Measurements from ENCODE around the gene SMURF1.

Gene SMURF1

GRCh38 chr7:99029466-99030435 is 114.2 kb downstream of the SMURF1 start:
- DNase-seq (ENCODE audit: low read depth in 2 of 2): no peak

GRCh38 chr7:99028261-99028973 is 115.5 kb downstream of the SMURF1 start:
- DNase-seq (ENCODE audit: low read depth in 2 of 2): no peak

- DNase-seq (ENCODE audit: low read depth in 2 of 2): no peak
Observed at GRCh38 chr7:99027841-99028240, 116.1 kb downstream of the SMURF1 start.

- DNase-seq (ENCODE audit: low read depth in 2 of 2): no peak
Observed at GRCh38 chr7:99027241-99027640, 116.7 kb downstream of the SMURF1 start.

- DNase-seq (ENCODE audit: low read depth in 2 of 2): peak; percentile 52 to 53
Observed at GRCh38 chr7:99024066-99024465, 119.8 kb downstream of the SMURF1 start.

GRCh38 chr7:99021941-99022560 is 121.9 kb downstream of the SMURF1 start:
- no peak for DNase-seq (ENCODE audit: low read depth in 2 of 2)

GRCh38 chr7:99020413-99020715 is 123.5 kb downstream of the SMURF1 start:
- DNase-seq (ENCODE audit: low read depth in 2 of 2): no peak

GRCh38 chr7:99019523-99020412 is 124.1 kb downstream of the SMURF1 start:
- no peak for DNase-seq (ENCODE audit: low read depth in 2 of 2)

- DNase-seq (ENCODE audit: low read depth in 2 of 2): no peak
Observed at GRCh38 chr7:99016196-99016595, 127.7 kb downstream of the SMURF1 start.

GRCh38 chr7:99014113-99014985 is 129.6 kb downstream of the SMURF1 start:
- no peak for DNase-seq (ENCODE audit: low read depth in 2 of 2)

- DNase-seq (ENCODE audit: low read depth in 2 of 2): no peak
Observed at GRCh38 chr7:99013266-99014112, 130.4 kb downstream of the SMURF1 start.

- no peak for DNase-seq (ENCODE audit: low read depth in 2 of 2)
Observed at GRCh38 chr7:99012722-99013121, 131.2 kb downstream of the SMURF1 start.

GRCh38 chr7:99011706-99012404 is 132.1 kb downstream of the SMURF1 start:
- DNase-seq (ENCODE audit: low read depth in 2 of 2): no peak

GRCh38 chr7:99011341-99011705 is 132.6 kb downstream of the SMURF1 start:
- DNase-seq (ENCODE audit: low read depth in 2 of 2): no peak

GRCh38 chr7:99010281-99010680 is 133.6 kb downstream of the SMURF1 start:
- DNase-seq (ENCODE audit: low read depth in 2 of 2): no peak

- no peak for DNase-seq (ENCODE audit: low read depth in 2 of 2)
Observed at GRCh38 chr7:99008921-99009530, 134.9 kb downstream of the SMURF1 start.

GRCh38 chr7:99008181-99008631 is 135.7 kb downstream of the SMURF1 start:
- no peak for DNase-seq (ENCODE audit: low read depth in 2 of 2)

- no peak for DNase-seq (ENCODE audit: low read depth in 2 of 2)
Observed at GRCh38 chr7:99006739-99007424, 137.0 kb downstream of the SMURF1 start.

All from fibroblast of skin of left biceps (primary cell).